Mesenchymal stem cell (in vitro differentiated cells and primary cell): ENCODE data around the gene FOXP1.

ENCODE experiments used
- DNase-seq: peaks from one replicate; pipeline ENCODE4 v3.0.0-alpha.2; 2013
- H2AFZ ChIP-seq: one replicate; pipeline ENCODE4 v1.6.1; 2013; ENCODE audit warnings: low read depth, mild to moderate bottlenecking, control low read depth, inconsistent platforms, low read length, moderate library complexity
- H2AK5ac ChIP-seq: 2 replicates; pipeline ENCODE4 v1.6.1; 2013; ENCODE audit warnings: low read length, moderate library complexity, mild to moderate bottlenecking, inconsistent platforms; ENCODE audit not compliant: severe bottlenecking
- H2BK120ac ChIP-seq: one replicate; pipeline ENCODE4 v1.6.1; 2013; ENCODE audit warnings: low read depth, mild to moderate bottlenecking, inconsistent platforms, low read length, moderate library complexity
- H2BK12ac ChIP-seq, 2 experiments: one replicate each; pipeline ENCODE4 v1.6.1; 2013; ENCODE audit warnings: inconsistent platforms in 2 of 2, low read length in 2 of 2, mild to moderate bottlenecking in 2 of 2, moderate library complexity in 2 of 2, control low read depth in 1 of 2
- H2BK15ac ChIP-seq: one replicate; pipeline ENCODE4 v1.6.1; 2013; ENCODE audit warnings: mild to moderate bottlenecking, low read depth, inconsistent platforms; ENCODE audit not compliant: poor library complexity, severe bottlenecking
- H2BK5ac ChIP-seq: 2 replicates; pipeline ENCODE4 v1.6.1; 2013; ENCODE audit warnings: low read depth, mild to moderate bottlenecking, low read length, control low read depth, inconsistent platforms; ENCODE audit not compliant: poor library complexity, severe bottlenecking
- H3K14ac ChIP-seq, 2 experiments: one replicate each; pipeline ENCODE4 v1.6.1; 2013; ENCODE audit warnings: inconsistent platforms in 2 of 2, low read length in 2 of 2, control low read depth in 1 of 2, mild to moderate bottlenecking in 1 of 2, moderate library complexity in 1 of 2
- H3K18ac ChIP-seq, 2 experiments: one replicate each; pipeline ENCODE4 v1.6.1; 2013; ENCODE audit warnings: inconsistent platforms in 2 of 2, low read length in 2 of 2, control low read depth in 1 of 2, low read depth in 1 of 2, mild to moderate bottlenecking in 1 of 2
- H3K23ac ChIP-seq, 2 experiments: one replicate each; pipeline ENCODE4 v1.6.1; 2013; ENCODE audit warnings: inconsistent platforms in 2 of 2, low read length in 2 of 2, mild to moderate bottlenecking in 2 of 2, moderate library complexity in 2 of 2, control low read depth in 1 of 2
- H3K27ac ChIP-seq: 2 replicates; pipeline ENCODE4 v1.5.1; 2013; ENCODE audit warnings: mild to moderate bottlenecking, moderate library complexity, low read length, control low read depth, inconsistent platforms; ENCODE audit not compliant: poor library complexity, severe bottlenecking
- H3K27me3 ChIP-seq, 2 experiments: 2 replicates each; pipeline versions ENCODE4 v1.6.1 to v1.7.0; 2013; ENCODE audit warnings: low read length in 2 of 2, mild to moderate bottlenecking in 2 of 2, moderate library complexity in 2 of 2, control low read depth in 1 of 2, inconsistent platforms in 1 of 2; ENCODE audit not compliant: control insufficient read depth in 1 of 2, insufficient read depth in 1 of 2
- H3K36me3 ChIP-seq, 2 experiments: 2 replicates each; pipeline versions ENCODE4 v1.6.1 to v1.7.0; 2013; ENCODE audit warnings: low read length in 2 of 2, control low read depth in 1 of 2, inconsistent platforms in 1 of 2, low read depth in 1 of 2, mild to moderate bottlenecking in 1 of 2; ENCODE audit not compliant: insufficient read depth in 2 of 2, control insufficient read depth in 1 of 2
- H3K4ac ChIP-seq, 2 experiments: one replicate each; pipeline ENCODE4 v1.6.1; 2013; ENCODE audit warnings: inconsistent platforms in 2 of 2, low read length in 2 of 2, mild to moderate bottlenecking in 2 of 2, moderate library complexity in 2 of 2, control low read depth in 1 of 2, low read depth in 1 of 2
- H3K4me1 ChIP-seq: 2 replicates; pipeline ENCODE4 v1.6.1; 2013; ENCODE audit warnings: low read depth, low read length, control low read depth; ENCODE audit not compliant: control insufficient read depth, insufficient read depth
- H3K4me2 ChIP-seq: 2 replicates; pipeline ENCODE4 v1.6.1; 2013; ENCODE audit warnings: low read length, mild to moderate bottlenecking, inconsistent platforms; ENCODE audit not compliant: poor library complexity, severe bottlenecking
- H3K4me3 ChIP-seq, 2 experiments: 2 replicates each; pipeline versions ENCODE4 v1.5.1 to v1.7.0; 2013; ENCODE audit warnings: low read length in 2 of 2, mild to moderate bottlenecking in 2 of 2, control low read depth in 1 of 2, low read depth in 1 of 2; ENCODE audit not compliant: insufficient read depth in 1 of 2
- H3K79me1 ChIP-seq: replicated peaks from 2 replicates; pipeline ENCODE4 v1.6.1; 2013; ENCODE audit warnings: mild to moderate bottlenecking, control low read depth, low read length, inconsistent platforms; ENCODE audit not compliant: poor library complexity, severe bottlenecking
- H3K9ac ChIP-seq: 2 replicates; pipeline ENCODE4 v1.7.0; 2013; ENCODE audit warnings: mild to moderate bottlenecking, low read length, moderate library complexity
- H3K9me3 ChIP-seq: 2 replicates; pipeline ENCODE4 v1.7.0; 2013; ENCODE audit warnings: mild to moderate bottlenecking, low read length; ENCODE audit not compliant: control insufficient read depth
- H4K8ac ChIP-seq: one replicate; pipeline ENCODE4 v1.6.1; 2013; ENCODE audit warnings: inconsistent platforms, mild to moderate bottlenecking, low read length, moderate library complexity
- H4K91ac ChIP-seq: one replicate; pipeline ENCODE4 v1.6.1; 2013; ENCODE audit warnings: mild to moderate bottlenecking, low read length, inconsistent platforms
- WGBS: methylation state at CpG from one replicate; pipeline ENCODE4 v1.1.7; 2013; ENCODE audit warnings: mixed read lengths; 5-methylcytosine and 5-hydroxymethylcytosine counted together

The FOXP1 gene

GRCh38 chr3:71348831-71349230 is 234.7 kb downstream of the FOXP1 start:
- Histone ChIP-seq H3K14ac (no peak overlapping the region), H2BK12ac (no peak overlapping the region), H2BK5ac (no peak overlapping the region), H3K9me3 (no peaks in the 10 kb centered on the region), H4K91ac (no peak overlapping the region), H3K27me3 (no peaks in the 10 kb centered on the region), H3K36me3 (no peaks in the 10 kb centered on the region), H4K8ac (no peak overlapping the region), H2BK15ac (no peak overlapping the region), H3K9ac (no peak overlapping the region), H3K4me3 (no peak overlapping the region), H3K23ac (no peak overlapping the region), H3K27ac (no peak overlapping the region), H2AK5ac (no peak overlapping the region), H3K18ac (no peak overlapping the region), H2BK120ac (no peak overlapping the region), H3K79me1 (peaks cover 20% of the 10 kb centered on the region), H2AFZ (no peak overlapping the region), H3K4me1 (peaks cover 2% of the 10 kb centered on the region), H3K4ac (no peak overlapping the region), H3K4me2 (no peak overlapping the region)
- WGBS, result 99% methylated on average over 2 of the region's 2 CpGs
- DNase-seq, result no peak

- H2BK12ac ChIP-seq, result no peak overlapping the region
- no peak for DNase-seq
- H2AK5ac ChIP-seq, result no peak overlapping the region
- H3K4me2 ChIP-seq, result no peak overlapping the region
- H3K4me3 ChIP-seq, result no peak overlapping the region
- H3K4ac ChIP-seq, result no peak overlapping the region
- H2BK5ac ChIP-seq, result no peak overlapping the region
- H3K4me1 ChIP-seq, result peaks cover 2% of the 10 kb centered on the region
- H2AFZ ChIP-seq, result no peak overlapping the region
- no peak overlapping the region for H2BK15ac ChIP-seq
- H3K14ac ChIP-seq, result no peak overlapping the region
- H3K9me3 ChIP-seq, result no peaks in the 10 kb centered on the region
- peaks cover 25% of the 10 kb centered on the region for H3K79me1 ChIP-seq
- H3K27me3 ChIP-seq, result no peaks in the 10 kb centered on the region
- no peak overlapping the region for H3K18ac ChIP-seq
- no peak overlapping the region for H3K27ac ChIP-seq
- no peak overlapping the region for H3K9ac ChIP-seq
- no peak overlapping the region for H2BK120ac ChIP-seq
- no peaks in the 10 kb centered on the region for H3K36me3 ChIP-seq
- no peak overlapping the region for H3K23ac ChIP-seq
- no peak overlapping the region for H4K91ac ChIP-seq
- H4K8ac ChIP-seq, result no peak overlapping the region
- whole genome bisulfite sequencing, result 85% methylated on average over 8 of the region's 9 CpGs
Observed at GRCh38 chr3:71348001-71348632, 235.4 kb downstream of the FOXP1 start.

GRCh38 chr3:71346061-71346460 is 237.5 kb downstream of the FOXP1 start:
- Histone ChIP-seq H3K27me3 (no peaks in the 10 kb centered on the region), H3K79me1 (peaks cover 25% of the 10 kb centered on the region), H4K91ac (no peak overlapping the region), H3K4me1 (peaks cover 2% of the 10 kb centered on the region), H2AK5ac (no peak overlapping the region), H3K27ac (no peak overlapping the region), H3K4me2 (no peak overlapping the region), H4K8ac (no peak overlapping the region), H2BK120ac (no peak overlapping the region), H3K4me3 (no peak overlapping the region), H3K23ac (no peak overlapping the region), H3K18ac (no peak overlapping the region), H3K14ac (no peak overlapping the region), H3K36me3 (no peaks in the 10 kb centered on the region), H2BK5ac (no peak overlapping the region), H2BK12ac (no peak overlapping the region), H3K9ac (no peak overlapping the region), H2AFZ (no peak overlapping the region), H2BK15ac (no peak overlapping the region), H3K4ac (no peak overlapping the region), H3K9me3 (no peaks in the 10 kb centered on the region)
- no peak for DNase-seq
- WGBS, result 97% methylated on average over 3 of the region's 4 CpGs

GRCh38 chr3:71345429-71346040 is 238.0 kb downstream of the FOXP1 start:
- H2BK15ac ChIP-seq, result no peak overlapping the region
- H3K18ac ChIP-seq, result no peak overlapping the region
- no peak overlapping the region for H2BK5ac ChIP-seq
- no peak overlapping the region for H2AK5ac ChIP-seq
- H3K9me3 ChIP-seq, result no peaks in the 10 kb centered on the region
- no peak overlapping the region for H4K91ac ChIP-seq
- H3K27me3 ChIP-seq, result no peaks in the 10 kb centered on the region
- no peak overlapping the region for H2AFZ ChIP-seq
- H3K27ac ChIP-seq, result no peak overlapping the region
- DNase-seq, result no peak
- peaks cover 27% of the 10 kb centered on the region for H3K79me1 ChIP-seq
- H2BK120ac ChIP-seq, result no peak overlapping the region
- peaks cover 2% of the 10 kb centered on the region for H3K4me1 ChIP-seq
- no peak overlapping the region for H3K9ac ChIP-seq
- H3K23ac ChIP-seq, result no peak overlapping the region
- H3K36me3 ChIP-seq, result no peaks in the 10 kb centered on the region
- no peak overlapping the region for H2BK12ac ChIP-seq
- 87% methylated on average over 4 of the region's 5 CpGs for WGBS
- H3K4ac ChIP-seq, result no peak overlapping the region
- H3K4me3 ChIP-seq, result no peak overlapping the region
- no peak overlapping the region for H4K8ac ChIP-seq
- no peak overlapping the region for H3K14ac ChIP-seq
- no peak overlapping the region for H3K4me2 ChIP-seq
